Gastrocnemius medialis (tissue), 4 donors: ENCODE results near the gene KAT8. TPM values are rescaled to one million over a fixed set of nuclear protein-coding genes. Genes with fewer than 3 reads are reported as not detected.
"Not testable (repeated sequence)": the region's sequence is repeated elsewhere in the genome, so short reads cannot be mapped to it uniquely, and the experiment has no call there.

Experiments
- ATAC-seq, 2 donors: fragments of 150-250 bp; one replicate each; pipeline ENCODE4 v1.9.1; 2016
- DNase-seq, 2 donors: peaks; one replicate each; pipeline ENCODE4 v3.0.0-alpha.2; 2019
- H3K27ac ChIP-seq, 4 donors: fragments of 200-600 bp; sonication (generic); 1 replicate in 1 of 4; 2 replicates in 3 of 4; pipeline ENCODE4 v1.5.1; 2016 to 2018; ENCODE audit warnings: mild to moderate bottlenecking in 2 of 4, moderate library complexity in 1 of 4
- H3K27me3 ChIP-seq, 3 donors: fragments of 200-600 bp; sonication (generic) in 2 of 3; 1 replicate in 1 of 3; 2 replicates in 2 of 3; pipeline versions ENCODE4 v1.5.1 to v1.6.0; 2016 to 2019; ENCODE audit warnings: mild to moderate bottlenecking in 1 of 3, moderate library complexity in 1 of 3
- H3K36me3 ChIP-seq, 2 donors: fragments of 200-600 bp; sonication (generic) in 1 of 2; one replicate each; pipeline ENCODE4 v1.5.1; 2017 to 2018
- H3K4me1 ChIP-seq, 2 donors: fragments of 200-600 bp; sonication (generic) in 1 of 2; one replicate each; pipeline ENCODE4 v1.5.1; 2016 to 2017; ENCODE audit warnings: mild to moderate bottlenecking in 2 of 2
- H3K4me3 ChIP-seq, 4 donors: fragments of 200-600 bp; sonication (generic) in 3 of 4; 1 replicate in 1 of 4; 2 replicates in 3 of 4; pipeline ENCODE4 v1.5.1; 2016 to 2019; ENCODE audit warnings: mild to moderate bottlenecking in 2 of 4
- H3K9me3 ChIP-seq, 3 donors: fragments of 200-600 bp; sonication (generic) in 2 of 3; 1 replicate in 1 of 3; 2 replicates in 2 of 3; pipeline ENCODE4 v1.5.1; 2016 to 2019
- CTCF ChIP-seq, 5 experiments: fragments of 450-650 bp in 3 of 5; fragments of 200-600 bp in 2 of 5; sonication (generic) in 2 of 5; IDR thresholded peaks in 4 of 5; conservative IDR thresholded peaks in 1 of 5; 1 replicate in 4 of 5; 2 replicates in 1 of 5; pipeline ENCODE4 v1.5.1; 2016 to 2019; ENCODE audit warnings: antibody characterized with exemption in 5 of 5, mild to moderate bottlenecking in 3 of 5, moderate library complexity in 3 of 5
- POLR2A ChIP-seq, 2 donors: fragments of 450-650 bp; IDR thresholded peaks; one replicate each; pipeline ENCODE4 v1.6.1; 2017; ENCODE audit warnings: antibody characterized with exemption in 2 of 2, mild to moderate bottlenecking in 2 of 2, moderate library complexity in 2 of 2
- in situ Hi-C, 4 donors: fragments of 200-750 bp; cut with MboI; loops; one replicate each; pipeline versions ENCODE4 v1.15.0 to v1.8.0; 2017; ENCODE audit warnings: low sequenced_read_pairs in 4 of 4
- intact Hi-C: fragments of 100-400 bp; cut with DNase I; formaldehyde crosslinking; loops from one replicate; pipeline ENCODE4 v1.15.1; 2023; ENCODE audit warnings: low total_unique reads
- total RNA-seq, 4 donors: library from RNA; depleted of rRNA; stranded (reverse); fragments of >200 nt; gene quantifications; one replicate each; pipeline versions ENCODE4 v1.1.0 to v1.2.3, GENCODE V29; 2016

Gene KAT8
- total RNA-seq, 4 donors from 2014 or later = 44.3 to 102 (median 54.3) TPM

DNA sequence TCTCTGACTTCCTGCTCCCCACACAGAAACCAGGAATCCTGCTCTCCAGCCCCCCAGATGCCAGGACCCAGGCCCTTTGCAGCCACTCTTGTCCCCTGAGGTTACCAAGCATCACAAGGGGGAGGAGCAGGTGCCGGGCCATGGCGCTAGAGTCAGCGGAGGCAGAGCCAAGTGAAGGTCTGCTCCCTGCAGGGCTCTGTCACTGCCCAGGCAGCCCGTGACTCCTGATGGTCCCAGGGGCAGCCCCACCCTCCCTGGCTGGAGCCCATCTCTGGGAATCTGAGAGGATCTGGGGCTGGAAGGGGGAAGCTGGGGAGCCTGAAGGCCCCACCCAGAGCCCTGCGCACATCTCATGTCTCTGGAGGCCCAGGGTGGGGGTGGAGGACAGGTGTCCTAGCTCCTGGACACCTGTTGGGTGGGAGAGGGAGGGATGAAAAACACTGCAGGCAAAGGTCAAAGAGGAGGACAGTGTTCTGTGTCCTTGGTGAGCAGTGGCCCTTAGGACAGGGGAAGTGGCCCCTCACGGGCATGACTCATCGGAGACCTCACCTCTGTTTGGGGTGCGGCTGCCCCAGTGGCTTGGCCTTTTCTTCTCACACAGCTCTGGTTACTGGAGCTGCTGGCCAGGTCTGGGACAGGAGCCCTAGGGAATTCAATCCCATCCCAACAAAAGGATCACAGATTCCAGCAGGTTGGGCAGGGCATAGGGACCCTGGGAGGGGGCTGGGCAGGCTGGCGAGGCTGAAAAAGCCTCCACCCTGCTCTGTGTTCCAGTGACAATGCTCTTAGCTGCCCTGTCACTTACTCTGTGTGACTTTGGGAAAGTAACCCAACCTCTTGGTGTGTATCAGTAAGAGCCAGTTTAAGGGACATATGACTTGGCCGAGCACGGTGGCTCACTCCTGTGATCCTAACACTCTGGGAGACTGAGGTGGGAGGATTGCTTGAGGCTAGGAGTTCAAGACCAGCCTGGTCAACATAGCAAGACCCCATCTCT, 32.7 kb downstream of the KAT8 start, which contains the start of gene PRSS36:
PRSS36 (minus strand) TSS at position 173 of the 997 bp plus-strand sequence; CDS start at position 142, 31 bp downstream.
- peak; percentile 61 to 76 for ATAC-seq
- H3K27me3 ChIP-seq = no peaks in the 10 kb centered on the region
- intact Hi-C loops = no loop called here

DNA sequence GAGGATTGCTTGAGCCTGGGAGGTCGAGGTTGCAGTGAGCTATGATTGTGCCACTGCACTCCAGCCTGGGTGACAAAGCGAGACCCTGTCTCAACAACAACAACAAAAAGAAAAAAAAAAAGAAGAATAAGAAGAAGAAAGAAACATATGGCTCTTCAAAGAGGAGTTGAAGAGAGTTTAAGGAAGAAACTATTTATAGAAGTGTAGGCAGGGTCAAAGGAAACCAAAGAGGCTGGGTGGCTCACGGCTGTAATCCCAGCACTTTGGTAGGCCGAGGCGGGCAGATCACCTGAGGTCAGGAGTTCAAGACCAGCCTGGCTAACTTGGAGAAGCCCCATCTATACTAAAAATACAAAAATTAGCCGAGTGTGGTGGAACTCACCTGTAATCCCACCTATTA, 33.5 kb downstream of the KAT8 start:
- in situ Hi-C loops = loop anchor here in 2 of 4 donors (10.0 to 25.0 kb wide), 3 partner anchors 56 to 164 kb away; partner anchors contain the start of genes HSD3B7 (in 1 of the 2), STX1B (in 1 of the 2) and VKORC1 (in 1 of the 2)
- peak overlapping the region in 2 of 4 donors; percentile 46 to 60 for H3K27ac ChIP-seq
- H3K36me3 ChIP-seq, intact Hi-C loops, H3K9me3 ChIP-seq, H3K4me1 ChIP-seq, H3K27me3 ChIP-seq, H3K4me3 ChIP-seq, ATAC-seq, DNase-seq: not testable (repeated sequence)

More for the DNA sequence above, 32.7 kb downstream of the KAT8 start, which contains the start of gene PRSS36:
- Histone ChIP-seq H3K9me3 (no peaks in the 10 kb centered on the region), H3K27ac (peak within 1 kb of the TSS in 3 of 4 donors; percentile 44 to 60 (median 46)), H3K4me1 (peaks cover 0 to 5% of the 10 kb centered on the region in 2 donors), H3K4me3 (no peak within 1 kb of the TSS), H3K36me3 (no peaks in the 10 kb centered on the region)
- TF ChIP-seq CTCF (IDR thresholded peaks at IDR 0.05 in 4 of 5, conservative IDR thresholded peaks at IDR 0.05 in 1 of 5) (no peak), POLR2A (IDR thresholded peaks at IDR 0.05) (no peak)
- in situ Hi-C loops = loop anchor here in 2 of 4 donors (10.0 to 25.0 kb wide), 3 partner anchors 55 to 163 kb away; partner anchors contain the start of genes HSD3B7 (in 1 of the 2), STX1B (in 1 of the 2) and VKORC1 (in 1 of the 2)
- peak in 1 of 2 donors; percentile 63 for DNase-seq

- Histone ChIP-seq H3K27me3 (no peaks in the 10 kb centered on the region), H3K4me3 (no peak overlapping the region), H3K9me3 (no peaks in the 10 kb centered on the region), H3K4me1 (no peaks in the 10 kb centered on the region), H3K27ac (no peak overlapping the region), H3K36me3 (no peaks in the 10 kb centered on the region)
- in situ Hi-C loops (loop anchor here in 2 of 4 donors (10.0 to 25.0 kb wide), 3 partner anchors 62 to 170 kb away; partner anchors contain the start of genes HSD3B7 (in 1 of the 2), STX1B (in 1 of the 2) and VKORC1 (in 1 of the 2)), intact Hi-C loops (no loop called here)
- no peak for DNase-seq
- ATAC-seq = no peak
- no peak for TF ChIP-seq POLR2A (IDR thresholded peaks at IDR 0.05)
- no peak for TF ChIP-seq CTCF (IDR thresholded peaks at IDR 0.05 in 4 of 5, conservative IDR thresholded peaks at IDR 0.05 in 1 of 5)
Measured at GRCh38 chr16:31157136-31157535, 39.7 kb downstream of the KAT8 start.

GRCh38 chr16:31167315-31167714, 49.9 kb downstream of the KAT8 start:
- intact Hi-C loops = no loop called here
- Histone ChIP-seq H3K4me3 (no peak overlapping the region), H3K27ac (no peak overlapping the region), H3K4me1 (no peaks in the 10 kb centered on the region), H3K9me3 (no peaks in the 10 kb centered on the region), H3K27me3 (no peaks in the 10 kb centered on the region), H3K36me3 (no peaks in the 10 kb centered on the region)
- no peak for DNase-seq
- ATAC-seq = no peak
- TF ChIP-seq CTCF (IDR thresholded peaks at IDR 0.05 in 4 of 5, conservative IDR thresholded peaks at IDR 0.05 in 1 of 5) = no peak
- no peak for TF ChIP-seq POLR2A (IDR thresholded peaks at IDR 0.05)
- in situ Hi-C loops = loop anchor here in 2 of 4 donors (25.0 kb wide), 2 partner anchors 155 to 180 kb away; partner anchors contain the start of genes HSD3B7 (in 1 of the 2) and STX1B (in 1 of the 2)
